Embryonic facial prominence (tissue), 1 donor: Measurements from ENCODE around the gene MATN4.

Experiments used
- DNase-seq: peaks from one replicate; pipeline ENCODE4 v3.0.0-alpha.2; 2016; ENCODE audit errors: extremely low spot score

Gene MATN4

DNA sequence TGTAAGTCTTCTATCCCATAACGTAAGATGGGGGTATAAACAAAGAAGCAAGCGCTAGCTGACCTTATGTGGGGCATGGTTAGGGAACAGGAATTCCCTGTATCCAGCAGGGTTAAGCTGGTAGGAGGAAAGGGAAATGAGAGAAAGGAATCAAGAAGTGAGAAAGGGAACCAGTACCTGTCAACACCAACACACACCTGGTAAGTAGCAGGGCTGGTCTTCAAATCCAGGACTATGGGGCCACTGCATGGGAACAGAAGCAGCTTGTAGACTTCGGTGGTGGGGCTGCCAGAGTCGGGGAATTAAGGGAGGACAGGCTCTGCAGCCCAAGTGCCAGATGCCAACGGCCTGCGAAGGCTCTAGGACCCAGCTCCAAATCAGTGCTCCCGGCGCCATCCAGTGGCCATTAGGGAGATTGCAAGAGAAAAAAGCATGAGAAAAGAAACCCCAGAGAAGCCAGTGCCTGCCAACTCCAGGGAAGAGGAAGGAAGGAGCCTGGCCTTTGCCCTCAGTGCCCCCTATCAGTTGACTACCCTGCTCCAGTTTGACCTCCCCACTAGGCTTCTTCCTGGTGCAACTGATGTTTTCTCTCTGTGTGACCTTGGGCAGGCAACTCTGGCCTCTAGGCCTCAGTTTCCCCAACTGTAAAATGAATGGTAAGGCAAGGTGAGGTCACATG lies 17.3 kb downstream of the MATN4 start:
- DNase-seq, result peak; percentile 70

- no peak for DNase-seq
Measured at GRCh38 chr20:45289942-45290676, 18.0 kb downstream of the MATN4 start.

DNA sequence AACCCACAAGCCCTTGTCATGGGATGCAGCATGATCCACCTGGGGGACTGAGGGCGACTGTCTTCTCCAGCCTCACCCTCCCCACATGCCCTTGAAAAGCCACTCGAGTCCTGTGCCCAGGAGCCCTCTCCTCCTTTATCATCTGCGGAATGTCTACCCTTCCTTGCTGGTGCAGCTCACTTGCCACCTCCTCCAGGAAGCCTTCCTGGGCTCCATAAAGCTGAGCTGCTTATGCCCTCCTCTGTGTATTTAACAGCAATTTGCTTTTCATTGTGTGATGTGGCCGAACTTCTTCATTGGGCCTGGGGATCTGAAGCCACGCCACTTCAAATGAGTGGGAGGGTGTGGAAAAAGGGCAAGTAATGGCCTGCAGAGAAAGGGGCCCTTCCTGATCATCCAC lies 19.2 kb downstream of the MATN4 start:
- no peak for DNase-seq

- DNase-seq, result no peak
Measured at GRCh38 chr20:45288376-45288775, 19.7 kb downstream of the MATN4 start.

GRCh38 chr20:45283551-45284057 lies 24.5 kb downstream of the MATN4 start:
- no peak for DNase-seq

- no peak for DNase-seq
Measured at GRCh38 chr20:45282700-45283550, 25.2 kb downstream of the MATN4 start.

DNA sequence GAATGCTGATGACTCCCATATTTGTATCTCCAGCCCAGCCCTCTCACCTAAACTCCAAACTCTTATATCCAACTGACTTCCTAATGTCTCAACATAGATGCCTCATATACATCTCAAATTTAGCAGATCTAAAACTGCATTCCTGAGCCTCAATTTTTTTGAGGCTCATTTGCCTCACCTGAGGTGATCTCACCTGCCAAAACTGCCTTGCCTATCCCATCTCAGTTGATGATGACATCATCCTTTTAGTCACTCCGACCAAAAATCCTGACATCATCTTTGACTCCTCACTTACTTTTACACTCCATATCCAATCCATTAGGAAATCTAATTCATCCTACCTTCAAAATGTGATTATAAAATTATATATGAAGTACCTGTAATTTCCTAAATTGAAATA lies 28.1 kb downstream of the MATN4 start:
- DNase-seq, result no peak

- no peak for DNase-seq
Measured at GRCh38 chr20:45275338-45275737, 32.8 kb downstream of the MATN4 start.

DNA sequence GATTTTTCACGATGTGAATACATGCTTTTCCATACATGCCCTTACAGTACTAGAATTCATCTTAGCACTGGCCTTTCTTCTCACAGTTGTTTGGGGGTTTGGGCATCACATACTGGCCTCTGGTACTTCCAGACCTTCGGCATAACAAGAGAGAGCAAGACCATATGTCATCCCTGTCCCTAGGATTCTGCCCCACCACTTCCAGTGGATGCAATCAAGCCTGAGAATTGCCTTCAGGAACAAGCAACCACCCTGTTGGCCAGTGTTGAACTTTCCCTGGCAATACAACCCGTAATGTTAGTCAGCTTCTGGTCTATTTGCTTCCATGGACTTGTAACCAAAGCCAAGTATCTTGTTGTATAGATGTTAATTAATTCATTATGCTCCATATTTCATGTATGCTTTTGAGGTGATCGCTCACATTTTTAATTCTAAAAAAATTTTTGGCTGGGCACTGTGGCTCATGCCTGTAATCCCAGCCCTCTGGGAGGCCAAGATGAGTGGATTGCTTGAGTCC lies 38.3 kb downstream of the MATN4 start:
- no peak for DNase-seq

DNA sequence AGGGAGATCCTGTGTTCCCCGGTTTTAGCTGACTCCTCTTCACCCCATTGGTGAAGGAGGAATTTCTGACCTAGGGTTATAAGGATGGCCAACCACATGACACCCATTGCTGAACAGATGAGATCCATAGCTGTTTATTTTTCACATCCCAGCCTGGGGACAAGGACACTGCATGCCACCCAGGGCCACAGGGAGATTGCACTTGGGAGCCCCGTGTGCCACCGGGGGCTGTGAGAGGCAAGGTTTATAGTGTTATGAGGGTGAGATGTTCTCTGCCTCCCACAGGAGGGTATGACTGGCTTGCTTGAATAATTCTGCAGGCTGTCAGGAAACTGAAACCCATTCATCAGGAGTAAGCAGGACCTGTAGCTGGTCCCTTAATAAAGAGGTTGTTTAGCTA lies 39.0 kb downstream of the MATN4 start:
- no peak for DNase-seq

- DNase-seq, result no peak
Measured at GRCh38 chr20:45268531-45268930, 39.6 kb downstream of the MATN4 start.

DNA sequence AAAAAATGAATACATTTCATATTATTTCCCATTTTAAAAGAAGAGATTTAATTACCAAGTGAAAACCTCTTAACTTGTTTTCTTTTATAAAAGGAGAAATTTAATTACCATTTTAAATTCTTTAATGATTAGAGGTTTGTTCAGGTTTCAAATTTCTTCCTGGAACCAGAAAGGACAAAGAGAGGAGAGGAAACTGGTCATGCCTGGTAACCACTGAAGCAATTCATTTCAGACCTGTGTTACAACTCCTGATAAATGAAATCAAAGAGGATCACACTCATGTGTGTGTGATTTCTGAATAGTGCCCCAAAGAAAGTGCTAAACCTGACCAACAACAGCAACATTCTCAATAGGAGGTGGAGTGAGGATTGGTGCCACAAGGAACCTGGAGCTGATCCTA lies 41.1 kb downstream of the MATN4 start:
- DNase-seq, result no peak

- no peak for DNase-seq
Measured at GRCh38 chr20:45263556-45264266, 44.4 kb downstream of the MATN4 start.

- no peak for DNase-seq
Measured at GRCh38 chr20:45258664-45259063, 49.4 kb downstream of the MATN4 start.

DNA sequence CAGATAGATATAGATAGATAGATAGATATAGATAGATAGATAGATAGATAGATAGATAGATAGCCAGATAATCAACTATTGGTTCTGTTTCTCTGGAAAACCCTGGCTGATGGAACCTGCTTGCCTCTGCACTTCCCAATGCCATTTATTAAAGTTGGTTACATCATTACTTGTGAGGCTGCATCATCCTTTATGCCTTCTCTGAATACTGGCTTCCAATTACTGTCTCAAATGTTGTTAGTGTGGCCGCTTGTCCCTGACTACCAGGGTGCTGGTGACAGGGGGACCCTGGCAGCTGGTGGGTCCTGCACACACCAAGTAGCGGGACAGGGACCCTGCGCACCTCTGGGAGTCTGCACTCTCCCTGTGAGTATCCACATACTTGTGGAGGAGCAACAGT lies 49.8 kb downstream of the MATN4 start:
- no peak for DNase-seq

DNA sequence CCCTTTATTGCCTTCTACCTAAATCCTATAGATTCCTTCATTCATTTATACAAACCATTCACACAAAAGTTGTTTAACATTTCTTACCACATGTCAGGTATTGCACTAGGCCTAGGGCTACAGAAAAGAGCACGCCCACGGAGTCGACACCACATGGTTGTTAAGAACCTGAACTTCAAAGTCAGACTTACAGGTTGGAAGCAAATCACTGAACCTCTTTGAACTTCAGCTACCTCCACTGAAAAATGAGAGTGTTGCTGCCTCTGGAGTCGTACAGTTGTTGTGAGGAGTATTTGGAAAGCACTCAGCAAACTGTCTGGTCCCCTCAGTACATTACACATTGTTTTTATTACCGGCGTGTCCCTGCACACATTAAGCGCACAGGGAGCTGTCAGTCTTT lies 50.4 kb downstream of the MATN4 start:
- DNase-seq, result no peak

DNA sequence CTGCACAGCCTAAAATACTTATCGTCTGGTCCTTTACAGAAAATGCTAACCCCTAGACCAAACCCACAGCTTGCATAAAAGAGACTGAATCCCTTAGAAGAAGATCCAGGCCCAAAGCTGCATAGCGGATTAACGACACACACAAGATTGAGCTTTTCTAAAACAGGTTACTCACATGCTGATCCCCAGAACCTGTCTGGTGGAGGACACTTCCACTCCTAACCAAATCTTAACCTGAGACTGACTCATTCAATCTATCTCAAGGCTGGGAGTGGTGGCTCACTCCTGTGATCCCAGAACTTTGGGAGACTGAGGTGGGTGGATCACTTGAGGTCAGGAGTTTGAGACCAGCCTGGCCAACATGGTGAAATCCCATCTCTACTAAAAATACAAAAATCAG lies 50.9 kb downstream of the MATN4 start:
- no peak for DNase-seq

DNA sequence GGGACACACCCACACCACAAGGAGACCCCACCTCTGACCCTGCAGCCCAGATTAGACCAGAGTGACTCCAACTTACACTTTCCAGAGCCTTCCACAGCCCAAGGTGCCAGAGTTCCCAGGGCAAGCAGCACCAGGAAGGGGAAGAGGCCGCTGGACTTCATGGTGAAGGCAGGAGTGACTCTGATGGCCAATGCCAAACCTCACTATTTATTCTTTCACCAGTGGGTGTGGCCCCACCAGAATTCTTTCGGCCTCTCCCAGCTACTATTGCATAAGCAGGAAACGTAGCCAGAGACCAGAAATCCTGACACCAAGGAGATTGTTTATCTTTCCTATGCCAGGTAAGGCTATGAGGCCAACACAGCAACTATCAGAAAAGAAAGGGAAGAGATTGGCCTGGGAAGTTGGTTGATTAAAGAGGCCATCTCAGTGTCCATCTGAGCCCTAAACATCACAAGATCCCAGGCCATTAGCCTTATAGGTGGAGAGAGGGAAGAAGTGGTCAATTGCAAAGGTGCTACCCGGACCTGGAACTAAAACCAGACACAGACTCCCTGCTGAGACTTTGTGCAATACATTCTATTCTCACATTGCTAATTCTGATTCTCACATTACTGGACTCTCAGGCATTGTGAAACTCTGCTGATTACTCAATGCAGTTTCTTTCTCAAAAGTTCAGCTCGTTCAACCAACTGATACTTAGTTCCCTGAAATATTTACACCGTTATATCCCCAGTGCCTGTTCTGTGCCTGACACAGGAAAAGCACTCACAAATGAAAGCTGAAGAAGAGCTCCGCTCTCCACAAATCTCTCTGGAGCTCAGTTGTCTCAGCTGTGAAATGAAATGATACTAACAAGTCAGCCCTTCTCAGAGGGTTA lies 53.5 kb downstream of the MATN4 start, which contains the start of gene SLPI:
Gene SLPI, minus strand, starts transcription at position 182 of the 880 bp plus-strand sequence. Its CDS starts 21 bp downstream, at position 161.
- DNase-seq, result no peak

DNA sequence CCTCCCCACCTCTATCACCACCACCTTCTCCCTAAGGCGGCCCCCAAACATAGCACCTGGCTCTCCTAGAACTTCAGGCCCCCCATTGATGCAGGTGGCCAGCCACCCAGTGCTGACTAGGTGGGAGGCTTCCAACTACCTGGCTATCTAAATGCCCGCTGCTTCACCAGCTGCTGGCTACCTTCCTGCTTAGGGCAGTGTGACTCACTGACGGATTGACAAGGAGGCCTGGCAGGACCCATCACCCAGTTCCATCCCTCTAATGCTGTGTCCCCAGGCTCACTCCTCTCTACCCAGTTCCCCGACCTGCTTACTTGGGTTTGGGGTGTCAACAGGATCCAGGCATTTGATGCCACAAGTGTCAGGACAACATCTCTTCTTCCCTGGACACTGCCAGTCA lies 54.8 kb downstream of the MATN4 start:
- DNase-seq, result no peak

DNA sequence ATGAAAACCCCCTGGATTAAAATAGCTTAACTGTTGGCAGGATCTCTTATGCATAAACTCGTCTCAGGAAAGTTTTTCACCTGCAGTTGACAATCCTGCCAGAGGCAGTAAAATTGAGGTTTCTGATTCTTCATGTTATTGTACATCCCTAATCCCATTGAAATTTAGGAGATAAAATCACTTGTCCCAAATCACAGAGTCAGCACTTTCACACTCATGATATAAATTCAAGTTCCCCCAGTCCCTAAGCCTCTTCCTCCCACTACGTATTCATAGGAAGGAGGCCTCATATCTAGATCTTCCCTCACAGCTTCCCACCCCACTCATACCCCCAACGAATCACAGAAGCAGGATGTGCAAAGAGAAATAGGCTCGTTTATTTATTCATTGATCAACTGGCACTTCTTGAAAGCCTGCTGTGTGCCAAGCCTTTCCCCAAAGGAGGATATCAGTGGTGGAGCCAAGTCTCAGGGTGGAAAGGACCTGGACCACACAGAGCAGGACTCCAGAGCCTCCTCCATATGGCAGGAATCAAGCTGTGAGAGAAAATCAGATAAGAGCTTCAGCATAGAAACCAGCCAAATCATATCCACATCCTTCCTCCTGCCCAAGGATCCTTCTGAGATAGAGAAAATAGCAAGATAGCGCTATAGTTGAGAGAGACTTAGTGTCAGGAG lies 56.1 kb downstream of the MATN4 start:
- DNase-seq, result no peak
